ENCODE results near the gene TRPM5. TPM values are rescaled to one million over a fixed set of nuclear protein-coding genes. Genes with fewer than 3 reads are reported as not detected.

The TRPM5 gene
- total RNA-seq, 1 experiment from 2014 or later: not detected

DNA sequence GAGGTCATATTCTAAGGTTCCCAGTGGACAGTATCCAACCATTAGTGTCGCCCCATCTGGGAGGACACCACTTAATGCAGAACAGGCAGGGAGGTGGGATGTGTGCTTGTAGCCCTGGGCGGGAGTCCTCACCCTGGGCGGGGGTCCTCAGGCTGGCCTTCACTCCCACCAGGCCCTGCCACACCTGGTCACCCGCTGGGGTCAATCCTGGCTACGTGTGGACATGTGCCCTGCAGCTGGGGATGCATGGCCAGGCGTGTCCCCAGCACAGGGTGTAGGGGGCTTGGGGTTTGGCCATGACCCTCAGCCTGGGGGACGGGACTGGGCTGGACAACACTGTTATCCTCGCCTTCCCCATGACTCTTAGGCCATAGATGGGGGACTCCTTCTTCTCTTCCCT is 18.8 kb downstream of the TRPM5 start:
- H3K4me3 ChIP-seq (ENCODE audit: low read length): peak overlapping the region; percentile 43; the same call in 1 of the 2 replicates
- H4K20me1 ChIP-seq (ENCODE audit: insufficient read depth, low read depth, low read length): 0 out of 2 replicates have a peak, but pooled peaks cover 4% of the 10 kb centered on the region
- peaks cover 32% of the 10 kb centered on the region for H3K4me1 ChIP-seq (ENCODE audit: low read length)
- no peaks in the 10 kb centered on the region for H3K79me2 ChIP-seq (ENCODE audit: low read length)
- no peak for DNase-seq
- H2AFZ ChIP-seq (ENCODE audit: low read length): no peak overlapping the region
- no peaks in the 10 kb centered on the region for H3K9me2 ChIP-seq (replicated peaks; ENCODE audit: insufficient read depth, low read length)
- peak overlapping the region; percentile 52; the same call in 1 of the 2 replicates for H3K9ac ChIP-seq (ENCODE audit: low read length)
- no peaks in the 10 kb centered on the region for H3K36me3 ChIP-seq (ENCODE audit: insufficient read depth, low read length)
- H3K4me2 ChIP-seq (ENCODE audit: low read depth, low read length, poor library complexity, severe bottlenecking): peak overlapping the region; percentile 60
- peak overlapping the region; percentile 45; the same call in 1 of the 2 replicates for H3K27ac ChIP-seq (ENCODE audit: low read length)
- no peaks in the 10 kb centered on the region for H3K27me3 ChIP-seq (ENCODE audit: low read length)
- H3K9me3 ChIP-seq (ENCODE audit: low read length): no peaks in the 10 kb centered on the region; the same call in 1 of the 2 replicates

DNA sequence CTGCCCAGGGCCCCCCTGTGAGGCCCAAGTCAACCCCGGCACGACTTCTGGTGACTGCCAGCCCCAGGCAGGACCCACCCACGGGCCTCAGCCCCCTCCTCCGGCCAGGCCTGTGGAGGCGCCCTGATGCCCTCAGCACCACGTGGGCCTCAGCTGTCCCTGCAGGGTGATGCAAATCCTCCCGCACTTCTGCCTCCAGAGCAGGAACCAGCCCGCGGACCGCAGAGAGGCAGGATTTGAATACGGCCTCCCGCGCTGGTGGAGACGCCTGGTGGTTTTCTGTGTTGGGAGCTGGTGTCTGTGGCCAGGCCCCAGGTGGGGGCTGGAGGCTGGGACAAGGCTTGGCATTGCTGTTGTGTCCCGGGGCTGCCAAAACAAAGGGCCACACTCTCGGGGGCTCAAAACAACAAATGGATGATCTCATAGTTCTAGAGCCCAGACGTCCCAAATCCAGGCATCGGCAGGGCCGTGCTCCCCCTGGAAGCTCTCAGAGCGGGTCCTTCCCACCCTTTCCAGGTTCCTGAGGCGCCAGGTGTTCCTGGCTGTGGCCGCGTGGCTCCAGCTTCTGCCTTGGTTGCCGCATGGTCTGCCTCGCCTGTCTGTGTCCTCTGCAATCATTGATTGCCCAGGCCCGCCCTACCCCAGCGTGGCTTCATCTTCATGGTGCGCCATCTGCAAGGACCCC is 19.4 kb downstream of the TRPM5 start:
- Histone ChIP-seq H2AFZ (ENCODE audit: low read length) (no peak overlapping the region), H3K9ac (ENCODE audit: low read length) (peak overlapping the region; percentile 52; the same call in 1 of the 2 replicates), H3K9me3 (ENCODE audit: low read length) (no peaks in the 10 kb centered on the region), H3K9me2 (replicated peaks; ENCODE audit: insufficient read depth, low read length) (no peaks in the 10 kb centered on the region), H3K4me2 (ENCODE audit: low read depth, low read length, poor library complexity, severe bottlenecking) (peak overlapping the region; percentile 60), H3K4me1 (ENCODE audit: low read length) (peaks cover 35% of the 10 kb centered on the region), H3K36me3 (ENCODE audit: insufficient read depth, low read length) (no peaks in the 10 kb centered on the region), H3K27me3 (ENCODE audit: low read length) (no peaks in the 10 kb centered on the region), H4K20me1 (ENCODE audit: insufficient read depth, low read depth, low read length) (0 out of 2 replicates have a peak, but pooled peaks cover 4% of the 10 kb centered on the region), H3K27ac (ENCODE audit: low read length) (peak overlapping the region; percentile 45; the same call in 1 of the 2 replicates), H3K79me2 (ENCODE audit: low read length) (no peaks in the 10 kb centered on the region), H3K4me3 (ENCODE audit: low read length) (peak overlapping the region; percentile 43; the same call in 1 of the 2 replicates)
- peak; percentile 88 for DNase-seq

DNA sequence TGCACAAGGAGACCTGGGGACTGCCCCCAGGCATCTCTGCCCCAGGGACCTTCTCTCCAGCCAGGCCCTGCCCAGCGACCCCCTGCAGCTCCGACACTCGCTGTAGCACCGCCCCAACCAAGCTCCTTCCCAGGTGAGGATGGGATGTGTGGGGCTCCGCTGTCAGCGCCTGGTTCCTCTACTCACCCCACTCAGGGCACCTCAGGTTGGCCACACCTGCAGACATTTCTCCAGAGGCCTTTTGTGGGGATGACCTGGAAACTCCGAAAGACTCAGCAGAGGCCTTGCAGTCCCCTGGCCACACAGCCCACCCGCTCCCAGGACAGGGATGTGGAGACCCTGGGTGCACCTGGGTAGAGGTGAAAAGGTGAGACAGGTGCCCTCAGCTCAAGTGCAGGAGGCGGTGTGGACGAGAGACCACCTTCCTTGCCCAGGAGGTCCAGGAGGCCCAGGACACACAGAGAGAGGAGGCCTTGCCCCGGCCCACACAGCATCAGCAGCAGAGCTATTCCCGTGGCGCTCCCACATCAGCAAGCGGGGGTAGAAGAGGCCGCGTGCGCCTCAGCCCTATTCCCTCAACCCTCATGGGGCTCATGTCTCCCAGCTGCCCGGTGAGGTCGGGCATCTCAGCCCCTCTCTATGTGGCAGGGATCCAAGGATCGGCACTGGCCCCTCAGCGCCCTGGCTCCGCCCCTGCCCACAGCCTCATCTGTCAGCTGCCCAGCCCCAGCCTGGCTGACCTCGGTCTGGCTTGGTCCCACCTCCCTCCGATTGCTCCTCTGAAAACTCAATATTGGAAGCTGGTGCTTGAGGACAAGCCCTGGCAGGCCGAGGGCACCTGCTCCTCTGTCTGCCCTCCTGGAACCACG is 20.9 kb downstream of the TRPM5 start:
- H3K4me1 ChIP-seq (ENCODE audit: low read length): peaks cover 35% of the 10 kb centered on the region
- no peaks in the 10 kb centered on the region for H3K79me2 ChIP-seq (ENCODE audit: low read length)
- H3K27me3 ChIP-seq (ENCODE audit: low read length): no peaks in the 10 kb centered on the region
- 0 out of 2 replicates have a peak, but pooled peaks cover 4% of the 10 kb centered on the region for H4K20me1 ChIP-seq (ENCODE audit: insufficient read depth, low read depth, low read length)
- H3K9me2 ChIP-seq (replicated peaks; ENCODE audit: insufficient read depth, low read length): no peaks in the 10 kb centered on the region
- DNase-seq: no peak
- no peaks in the 10 kb centered on the region for H3K9me3 ChIP-seq (ENCODE audit: low read length)
- no peak overlapping the region for H3K4me3 ChIP-seq (ENCODE audit: low read length)
- no peak overlapping the region for H3K9ac ChIP-seq (ENCODE audit: low read length)
- H3K4me2 ChIP-seq (ENCODE audit: low read depth, low read length, poor library complexity, severe bottlenecking): no peak overlapping the region
- no peak overlapping the region for H2AFZ ChIP-seq (ENCODE audit: low read length)
- H3K36me3 ChIP-seq (ENCODE audit: insufficient read depth, low read length): no peaks in the 10 kb centered on the region
- H3K27ac ChIP-seq (ENCODE audit: low read length): no peak overlapping the region

DNA sequence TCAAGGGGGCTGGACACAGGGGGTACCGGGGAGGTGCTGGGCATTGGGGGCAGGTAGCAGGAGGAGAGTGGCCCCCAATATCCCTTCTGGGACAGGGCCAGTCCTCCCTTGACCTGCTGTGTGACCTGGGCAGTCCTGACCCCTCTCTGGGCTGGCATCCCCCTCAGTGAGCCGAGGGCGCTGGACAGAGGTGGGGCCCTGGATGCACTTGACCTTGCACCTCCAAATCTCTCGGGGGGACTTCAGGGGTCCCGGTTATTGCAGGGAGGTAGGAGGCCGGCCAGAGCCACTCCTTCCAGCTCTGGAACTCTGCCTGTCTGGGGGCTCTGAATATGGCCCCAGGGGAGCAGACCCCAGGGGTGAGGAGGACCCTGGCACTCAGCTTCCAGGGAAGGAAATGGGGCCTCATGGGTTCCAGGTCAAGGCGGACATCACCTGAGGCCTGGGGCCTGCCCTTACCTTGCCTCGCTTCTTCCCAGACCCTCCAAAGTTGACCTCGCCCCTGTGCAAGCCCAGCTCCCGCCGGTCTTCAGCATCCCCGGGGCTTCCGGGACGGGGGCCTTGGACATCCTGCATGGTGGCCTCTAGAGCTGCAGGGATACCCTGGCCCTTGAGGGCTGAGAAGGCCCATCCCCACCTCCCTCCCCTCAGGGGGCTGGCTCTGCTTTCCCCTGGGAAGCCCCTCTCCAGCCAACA is 21.7 kb downstream of the TRPM5 start:
- DNase-seq: no peak
- H3K9ac ChIP-seq (ENCODE audit: low read length): no peak overlapping the region
- no peaks in the 10 kb centered on the region for H3K9me3 ChIP-seq (ENCODE audit: low read length)
- H3K27ac ChIP-seq (ENCODE audit: low read length): no peak overlapping the region
- H3K4me3 ChIP-seq (ENCODE audit: low read length): no peak overlapping the region
- no peaks in the 10 kb centered on the region for H3K27me3 ChIP-seq (ENCODE audit: low read length)
- H4K20me1 ChIP-seq (ENCODE audit: insufficient read depth, low read depth, low read length): 0 out of 2 replicates have a peak, but pooled peaks cover 4% of the 10 kb centered on the region
- H3K4me1 ChIP-seq (ENCODE audit: low read length): peaks cover 35% of the 10 kb centered on the region
- H3K36me3 ChIP-seq (ENCODE audit: insufficient read depth, low read length): no peaks in the 10 kb centered on the region
- H3K9me2 ChIP-seq (replicated peaks; ENCODE audit: insufficient read depth, low read length): no peaks in the 10 kb centered on the region
- H3K79me2 ChIP-seq (ENCODE audit: low read length): no peaks in the 10 kb centered on the region
- no peak overlapping the region for H2AFZ ChIP-seq (ENCODE audit: low read length)
- H3K4me2 ChIP-seq (ENCODE audit: low read depth, low read length, poor library complexity, severe bottlenecking): no peak overlapping the region

DNA sequence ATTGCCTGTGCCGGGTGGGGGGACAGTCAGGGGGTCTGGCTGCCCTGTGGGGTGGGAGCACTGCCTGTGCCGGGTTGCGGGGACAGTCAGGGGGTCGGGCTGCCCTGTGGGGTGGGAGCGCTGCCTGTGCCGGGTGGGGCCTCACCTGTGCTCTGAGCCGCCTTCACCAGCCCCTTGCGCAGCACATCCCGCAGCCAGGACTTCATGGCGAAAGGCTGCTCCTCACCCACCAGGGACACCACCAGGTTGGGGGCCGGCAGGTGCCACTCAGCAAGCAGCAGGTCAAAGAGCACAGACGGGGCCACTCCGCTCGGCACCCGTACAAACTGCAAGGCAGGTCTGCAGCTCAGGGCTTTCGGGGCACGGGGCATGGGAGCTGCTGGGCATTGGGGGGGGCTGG is 22.3 kb downstream of the TRPM5 start:
- H3K27ac ChIP-seq (ENCODE audit: low read length): no peak overlapping the region
- no peak overlapping the region for H3K4me2 ChIP-seq (ENCODE audit: low read depth, low read length, poor library complexity, severe bottlenecking)
- no peak for DNase-seq
- H3K27me3 ChIP-seq (ENCODE audit: low read length): no peaks in the 10 kb centered on the region
- no peak overlapping the region for H3K4me3 ChIP-seq (ENCODE audit: low read length)
- no peaks in the 10 kb centered on the region for H3K36me3 ChIP-seq (ENCODE audit: insufficient read depth, low read length)
- H3K9me3 ChIP-seq (ENCODE audit: low read length): no peaks in the 10 kb centered on the region
- H4K20me1 ChIP-seq (ENCODE audit: insufficient read depth, low read depth, low read length): 0 out of 2 replicates have a peak, but pooled peaks cover 4% of the 10 kb centered on the region
- no peak overlapping the region for H3K9ac ChIP-seq (ENCODE audit: low read length)
- H3K9me2 ChIP-seq (replicated peaks; ENCODE audit: insufficient read depth, low read length): no peaks in the 10 kb centered on the region
- no peak overlapping the region for H2AFZ ChIP-seq (ENCODE audit: low read length)
- peaks cover 33% of the 10 kb centered on the region for H3K4me1 ChIP-seq (ENCODE audit: low read length)
- H3K79me2 ChIP-seq (ENCODE audit: low read length): no peaks in the 10 kb centered on the region

DNA sequence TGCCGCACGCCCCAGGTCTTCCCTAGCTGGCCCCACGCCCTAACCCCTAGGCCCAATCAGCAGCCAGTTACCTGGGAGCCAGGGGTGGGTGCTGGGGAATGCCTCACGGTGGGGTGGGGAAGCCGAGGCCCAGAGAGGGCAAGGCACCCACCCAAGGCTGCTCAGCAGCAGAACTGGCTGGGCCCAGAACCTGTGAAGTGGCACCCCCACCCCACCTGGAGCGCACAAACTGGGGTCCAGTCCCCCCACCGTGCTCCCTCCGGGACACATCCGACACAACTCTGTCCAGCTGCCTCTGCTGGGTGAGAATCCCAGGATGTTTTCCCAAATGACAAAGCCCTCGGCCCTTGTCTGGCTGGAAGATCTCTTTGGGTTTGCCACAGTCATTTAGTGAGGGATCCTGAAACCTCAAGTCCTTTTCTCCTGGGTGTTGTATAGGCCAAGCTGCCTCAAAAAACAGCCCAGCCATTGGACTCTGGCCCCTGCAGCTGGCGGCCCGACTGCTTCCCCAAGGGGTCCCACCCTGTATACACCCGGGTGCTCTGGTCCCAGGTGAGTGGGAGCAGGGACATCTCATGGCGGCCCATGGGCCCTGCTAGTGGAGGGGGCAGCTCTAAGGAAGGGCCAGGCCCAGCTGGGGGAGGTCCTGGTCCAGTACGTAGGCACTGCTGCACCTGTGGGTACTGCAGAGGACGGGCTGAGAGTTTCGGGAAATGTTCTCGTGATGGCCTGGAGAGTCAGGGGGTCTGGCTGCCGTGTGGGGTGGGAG is 22.9 kb downstream of the TRPM5 start:
- Histone ChIP-seq H3K9me3 (ENCODE audit: low read length) (no peaks in the 10 kb centered on the region), H3K9ac (ENCODE audit: low read length) (no peak overlapping the region), H3K4me1 (ENCODE audit: low read length) (peaks cover 27% of the 10 kb centered on the region), H3K27me3 (ENCODE audit: low read length) (no peaks in the 10 kb centered on the region), H3K9me2 (replicated peaks; ENCODE audit: insufficient read depth, low read length) (no peaks in the 10 kb centered on the region), H3K36me3 (ENCODE audit: insufficient read depth, low read length) (no peaks in the 10 kb centered on the region), H4K20me1 (ENCODE audit: insufficient read depth, low read depth, low read length) (0 out of 2 replicates have a peak, but pooled peaks cover 4% of the 10 kb centered on the region), H3K27ac (ENCODE audit: low read length) (no peak overlapping the region), H2AFZ (ENCODE audit: low read length) (no peak overlapping the region), H3K79me2 (ENCODE audit: low read length) (no peaks in the 10 kb centered on the region), H3K4me3 (ENCODE audit: low read length) (no peak overlapping the region), H3K4me2 (ENCODE audit: low read depth, low read length, poor library complexity, severe bottlenecking) (no peak overlapping the region)
- no peak for DNase-seq

DNA sequence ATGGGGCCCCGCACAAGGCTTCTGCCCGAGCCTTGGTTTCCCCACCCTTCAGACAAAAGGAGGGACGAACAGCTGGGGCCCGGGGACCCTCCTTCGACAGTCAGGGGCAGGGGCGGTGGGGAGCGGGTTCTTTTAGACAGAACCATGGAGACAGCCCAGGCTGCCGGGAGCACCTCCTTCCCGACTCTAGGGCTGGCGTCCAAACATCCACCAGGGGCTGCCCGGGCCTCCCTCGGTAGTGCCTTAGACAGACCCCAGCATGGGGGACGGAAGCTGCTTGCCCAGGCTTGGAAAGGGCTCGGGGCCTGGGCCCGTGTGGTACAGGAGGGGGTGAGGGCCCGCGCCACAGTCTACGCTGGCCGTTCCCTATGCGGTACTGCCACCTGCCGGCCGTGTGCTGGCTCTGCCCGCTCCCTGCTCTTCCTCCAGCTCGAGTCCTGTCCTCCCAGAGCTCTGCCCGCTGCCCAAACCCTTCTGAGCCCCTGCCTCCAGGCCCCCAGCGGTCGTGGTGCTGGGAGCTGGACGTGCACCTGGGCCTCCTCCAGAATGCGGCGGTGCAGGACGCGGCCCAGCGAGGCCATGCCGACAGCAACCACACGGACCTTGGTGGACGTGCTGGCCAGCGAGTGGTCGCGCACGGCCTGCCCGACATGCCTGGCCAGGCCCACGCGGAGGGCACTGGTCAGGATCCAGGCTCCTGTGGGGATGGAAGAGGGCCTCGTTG is 23.6 kb downstream of the TRPM5 start:
- Histone ChIP-seq H3K27ac (ENCODE audit: low read length) (no peak overlapping the region), H2AFZ (ENCODE audit: low read length) (no peak overlapping the region; the same call in 1 of the 2 replicates), H3K36me3 (ENCODE audit: insufficient read depth, low read length) (no peaks in the 10 kb centered on the region)

More for the DNA sequence above, 23.6 kb downstream of the TRPM5 start:
- Histone ChIP-seq H3K27me3 (ENCODE audit: low read length) (no peaks in the 10 kb centered on the region), H3K9me3 (ENCODE audit: low read length) (no peaks in the 10 kb centered on the region), H3K4me1 (ENCODE audit: low read length) (peaks cover 20% of the 10 kb centered on the region), H3K9me2 (replicated peaks; ENCODE audit: insufficient read depth, low read length) (no peaks in the 10 kb centered on the region), H3K9ac (ENCODE audit: low read length) (peak overlapping the region; percentile 20; the same call in 1 of the 2 replicates), H3K79me2 (ENCODE audit: low read length) (no peaks in the 10 kb centered on the region), H3K4me3 (ENCODE audit: low read length) (no peak overlapping the region), H4K20me1 (ENCODE audit: insufficient read depth, low read depth, low read length) (0 out of 2 replicates have a peak, but pooled peaks cover 4% of the 10 kb centered on the region), H3K4me2 (ENCODE audit: low read depth, low read length, poor library complexity, severe bottlenecking) (no peak overlapping the region)
- DNase-seq: peak; percentile 92

Measured in Karpas-422 (cell line).